DOHH2 (cell line): ENCODE results near the gene FAM53A.

Source experiments
- H3F3A ChIP-seq: fragments of 200-600 bp; sonication (generic), shearing (Covaris generic); 2 replicates; pipeline ENCODE4 v1.6.0; 2016; ENCODE audit warnings: antibody characterized with exemption, mild to moderate bottlenecking; ENCODE audit not compliant: control insufficient read depth, insufficient read depth
- H3K27ac ChIP-seq: fragments of 200-600 bp; sonication (generic); 2 replicates; pipeline ENCODE4 v1.5.1; 2014; ENCODE audit warnings: low read depth, mild to moderate bottlenecking, low read length, moderate library complexity
- H3K27me3 ChIP-seq: fragments of 200-600 bp; sonication (generic); 2 replicates; pipeline ENCODE4 v1.6.1; 2014; ENCODE audit warnings: mild to moderate bottlenecking, low read length, mixed read lengths; ENCODE audit not compliant: control insufficient read depth
- H3K36me3 ChIP-seq: fragments of 200-600 bp; sonication (generic); 2 replicates; pipeline ENCODE4 v1.6.1; 2014; ENCODE audit warnings: mild to moderate bottlenecking, low read length, moderate library complexity, mixed read lengths; ENCODE audit not compliant: control insufficient read depth
- H3K4me1 ChIP-seq: fragments of 200-600 bp; sonication (generic); 2 replicates; pipeline ENCODE4 v1.6.1; 2014; ENCODE audit warnings: mild to moderate bottlenecking, low read length, mixed read lengths; ENCODE audit not compliant: control insufficient read depth
- H3K4me2 ChIP-seq: fragments of 200-600 bp; sonication (generic); 2 replicates; pipeline ENCODE4 v1.6.0; 2014; ENCODE audit warnings: mild to moderate bottlenecking, low read length, moderate library complexity
- H3K4me3 ChIP-seq: fragments of 200-600 bp; sonication (generic); 2 replicates; pipeline ENCODE4 v1.5.1; 2014; ENCODE audit warnings: mild to moderate bottlenecking, low read length, mixed read lengths
- H3K79me2 ChIP-seq: fragments of 200-600 bp; sonication (generic); 2 replicates; pipeline ENCODE4 v1.6.1; 2014; ENCODE audit warnings: mild to moderate bottlenecking, low read length, mixed read lengths; ENCODE audit not compliant: control insufficient read depth
- H3K9me2 ChIP-seq: fragments of 200-600 bp; sonication (generic); replicated peaks from 2 replicates; pipeline ENCODE4 v1.6.1; 2014; ENCODE audit warnings: mild to moderate bottlenecking, low read length, mixed read lengths; ENCODE audit not compliant: control insufficient read depth
- H3K9me3 ChIP-seq: fragments of 200-600 bp; sonication (generic); 2 replicates; pipeline ENCODE4 v1.6.1; 2014; ENCODE audit warnings: antibody characterized with exemption, low read length, mixed read lengths; ENCODE audit not compliant: control insufficient read depth, insufficient read depth
- H4K20me1 ChIP-seq: fragments of 200-600 bp; sonication (generic); 2 replicates; pipeline ENCODE4 v1.6.0; 2014; ENCODE audit warnings: low read depth, mild to moderate bottlenecking, antibody characterized with exemption, low read length, moderate library complexity; ENCODE audit not compliant: control insufficient read depth, insufficient read depth
- EZH2phosphoT487 ChIP-seq: fragments of 200-600 bp; sonication (generic); IDR thresholded peaks from 2 replicates; pipeline ENCODE4 v1.6.1; 2017; ENCODE audit warnings: borderline replicate concordance, mild to moderate bottlenecking, antibody characterized with exemption, low read length, moderate library complexity, mixed read lengths
- TF ChIP-seq, protein P1 (sequence below): fragments of 200-600 bp; sonication (generic); IDR thresholded peaks from one replicate; pipeline ENCODE4 v1.5.1; 2014; ENCODE audit warnings: antibody characterized with exemption, mild to moderate bottlenecking, low read depth, low read length; ENCODE audit not compliant: poor library complexity, severe bottlenecking

FAM53A gene

DNA sequence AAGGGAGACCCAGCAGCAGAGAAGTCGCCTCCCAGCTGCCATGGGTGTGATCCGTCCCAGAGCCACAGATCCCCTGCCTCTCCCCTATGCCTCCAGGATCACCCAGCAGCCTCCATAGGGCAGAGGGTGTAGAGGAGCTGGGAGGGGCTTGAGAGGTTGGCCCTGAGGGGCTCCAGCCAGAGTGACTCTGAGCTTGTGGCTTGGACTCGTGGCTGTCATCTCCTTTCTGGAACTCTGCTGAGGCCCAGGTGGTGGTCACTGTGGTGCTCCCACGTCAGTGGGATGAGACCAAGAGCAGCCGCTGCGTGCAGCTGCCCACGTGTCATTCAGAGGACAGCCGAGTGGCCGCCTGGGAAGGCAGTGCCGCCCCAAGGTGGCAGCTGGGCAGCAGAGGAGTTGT is 41.4 kb upstream of the FAM53A start:
- Histone ChIP-seq H4K20me1 (peaks cover 50% of the 10 kb centered on the region), H3K9me3 (no peaks in the 10 kb centered on the region), H3K27me3 (no peaks in the 10 kb centered on the region), H3K27ac (no peak overlapping the region), H3K9me2 (no peaks in the 10 kb centered on the region), H3K4me1 (peaks cover 40% of the 10 kb centered on the region), H3K36me3 (peaks cover 88% of the 10 kb centered on the region), H3K79me2 (peaks cover 95% of the 10 kb centered on the region), H3K4me3 (no peak overlapping the region), H3K4me2 (peak overlapping the region; percentile 4; the same call in 1 of the 2 replicates), H3F3A (peaks cover 16% of the 10 kb centered on the region)
- no peak for TF ChIP-seq EZH2phosphoT487
- TF ChIP-seq, protein P1, sequence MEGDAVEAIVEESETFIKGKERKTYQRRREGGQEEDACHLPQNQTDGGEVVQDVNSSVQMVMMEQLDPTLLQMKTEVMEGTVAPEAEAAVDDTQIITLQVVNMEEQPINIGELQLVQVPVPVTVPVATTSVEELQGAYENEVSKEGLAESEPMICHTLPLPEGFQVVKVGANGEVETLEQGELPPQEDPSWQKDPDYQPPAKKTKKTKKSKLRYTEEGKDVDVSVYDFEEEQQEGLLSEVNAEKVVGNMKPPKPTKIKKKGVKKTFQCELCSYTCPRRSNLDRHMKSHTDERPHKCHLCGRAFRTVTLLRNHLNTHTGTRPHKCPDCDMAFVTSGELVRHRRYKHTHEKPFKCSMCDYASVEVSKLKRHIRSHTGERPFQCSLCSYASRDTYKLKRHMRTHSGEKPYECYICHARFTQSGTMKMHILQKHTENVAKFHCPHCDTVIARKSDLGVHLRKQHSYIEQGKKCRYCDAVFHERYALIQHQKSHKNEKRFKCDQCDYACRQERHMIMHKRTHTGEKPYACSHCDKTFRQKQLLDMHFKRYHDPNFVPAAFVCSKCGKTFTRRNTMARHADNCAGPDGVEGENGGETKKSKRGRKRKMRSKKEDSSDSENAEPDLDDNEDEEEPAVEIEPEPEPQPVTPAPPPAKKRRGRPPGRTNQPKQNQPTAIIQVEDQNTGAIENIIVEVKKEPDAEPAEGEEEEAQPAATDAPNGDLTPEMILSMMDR = no peak

DNA sequence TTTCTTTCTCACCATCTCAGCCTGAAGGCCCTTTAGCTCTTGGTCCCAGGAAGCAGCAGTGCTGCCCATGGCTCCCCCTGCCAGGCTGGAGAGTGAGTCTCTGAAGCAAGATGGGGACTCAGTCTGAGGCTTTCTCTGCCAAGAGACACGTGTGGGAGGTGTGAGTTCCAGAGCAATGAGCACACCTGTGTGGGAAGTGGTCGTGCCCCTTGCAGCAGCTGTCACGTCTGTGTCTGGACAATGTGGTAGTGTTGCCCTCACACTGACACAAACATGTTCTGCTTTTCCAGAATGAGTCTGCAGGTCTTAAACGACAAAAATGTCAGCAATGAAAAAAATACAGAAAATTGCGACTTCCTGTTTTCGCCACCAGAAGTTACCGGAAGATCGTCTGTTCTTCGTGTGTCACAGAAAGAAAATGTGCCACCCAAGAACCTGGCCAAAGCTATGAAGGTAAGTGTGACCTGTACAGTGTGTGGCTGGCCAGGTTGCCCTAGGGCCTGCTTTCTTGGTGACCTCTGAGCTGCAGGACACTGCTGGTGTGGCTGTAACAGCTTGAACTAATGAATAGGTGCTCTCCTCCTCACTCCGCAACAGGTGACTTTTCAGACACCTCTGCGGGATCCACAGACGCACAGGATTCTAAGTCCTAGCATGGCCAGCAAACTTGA is 39.2 kb upstream of the FAM53A start:
- Histone ChIP-seq H4K20me1 (peaks cover 38% of the 10 kb centered on the region), H3K4me2 (peak overlapping the region; percentile 88), H3K9me3 (no peaks in the 10 kb centered on the region), H3K27ac (peak overlapping the region; percentile 95), H3K4me1 (peaks cover 59% of the 10 kb centered on the region), H3K4me3 (peak overlapping the region; percentile 79), H3K36me3 (peaks cover 78% of the 10 kb centered on the region), H3K9me2 (no peaks in the 10 kb centered on the region), H3K79me2 (peaks cover 89% of the 10 kb centered on the region), H3F3A (peaks cover 31% of the 10 kb centered on the region), H3K27me3 (no peaks in the 10 kb centered on the region)
- TF ChIP-seq, protein P1 = no peak
- TF ChIP-seq EZH2phosphoT487 = no peak

DNA sequence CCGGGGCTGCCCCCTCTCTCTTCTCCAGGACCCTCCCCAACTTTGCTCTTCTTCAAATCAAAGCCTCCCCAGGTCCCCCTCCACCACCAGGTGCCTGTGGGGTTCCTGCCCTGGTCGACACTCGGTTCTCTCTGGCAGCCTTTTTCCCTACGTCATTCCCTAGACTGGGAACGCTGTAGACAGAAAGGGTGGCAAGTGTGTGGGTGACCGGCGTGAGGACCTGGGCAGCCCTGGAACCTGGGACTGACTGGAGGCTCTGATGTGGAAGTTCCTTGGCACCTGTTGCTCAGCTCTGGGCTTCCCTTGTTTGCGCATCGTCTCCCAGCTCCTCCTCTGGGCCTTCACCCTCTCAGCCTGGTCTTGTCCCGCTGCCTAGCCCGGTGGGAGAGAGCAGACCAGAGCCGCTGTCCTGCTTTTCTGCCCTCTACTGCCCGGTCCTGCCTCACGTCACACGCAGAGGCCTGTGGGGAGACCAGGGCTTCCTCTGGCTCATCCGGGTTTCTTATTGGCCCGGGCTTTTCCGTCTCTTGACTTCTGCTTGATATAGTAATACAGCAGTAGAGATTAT is 38.5 kb upstream of the FAM53A start:
- no peaks in the 10 kb centered on the region for H3K9me2 ChIP-seq
- no peaks in the 10 kb centered on the region for H3K27me3 ChIP-seq
- H3F3A ChIP-seq = peaks cover 31% of the 10 kb centered on the region
- H3K9me3 ChIP-seq = no peaks in the 10 kb centered on the region
- peak overlapping the region; percentile 95 for H3K27ac ChIP-seq
- H3K36me3 ChIP-seq = peaks cover 78% of the 10 kb centered on the region
- peaks cover 32% of the 10 kb centered on the region for H4K20me1 ChIP-seq
- peak overlapping the region; percentile 88 for H3K4me2 ChIP-seq
- H3K79me2 ChIP-seq = peaks cover 89% of the 10 kb centered on the region
- peaks cover 65% of the 10 kb centered on the region for H3K4me1 ChIP-seq
- H3K4me3 ChIP-seq = peak overlapping the region; percentile 79
- TF ChIP-seq, protein P1 = peak; percentile 23
- no peak for TF ChIP-seq EZH2phosphoT487
